Loucy (cell line): ENCODE results near the gene SOAT2.

Experiments used
- CTCF ChIP-seq: fragments of 200-600 bp; sonication (generic); conservative IDR thresholded peaks from 2 replicates; pipeline ENCODE4 v1.5.1; 2014; ENCODE audit warnings: mild to moderate bottlenecking, antibody characterized with exemption, low read length
- EZH2phosphoT487 ChIP-seq: fragments of 200-600 bp; IDR thresholded peaks from 2 replicates; pipeline ENCODE4 v1.6.1; 2018; ENCODE audit warnings: antibody characterized with exemption, mild to moderate bottlenecking, moderate library complexity, borderline replicate concordance

- no peak for TF ChIP-seq CTCF
- no peak for TF ChIP-seq EZH2phosphoT487
Observed at GRCh38 chr12:53169644-53170043, 66.4 kb downstream of the SOAT2 start.
